ENCODE data around the gene DIPK1A. TPM values are rescaled to one million over a fixed set of nuclear protein-coding genes. Genes with fewer than 3 reads are reported as not detected.

DIPK1A gene
- total RNA-seq, 2 experiments from 2014 or later: 11.6 TPM

DNA sequence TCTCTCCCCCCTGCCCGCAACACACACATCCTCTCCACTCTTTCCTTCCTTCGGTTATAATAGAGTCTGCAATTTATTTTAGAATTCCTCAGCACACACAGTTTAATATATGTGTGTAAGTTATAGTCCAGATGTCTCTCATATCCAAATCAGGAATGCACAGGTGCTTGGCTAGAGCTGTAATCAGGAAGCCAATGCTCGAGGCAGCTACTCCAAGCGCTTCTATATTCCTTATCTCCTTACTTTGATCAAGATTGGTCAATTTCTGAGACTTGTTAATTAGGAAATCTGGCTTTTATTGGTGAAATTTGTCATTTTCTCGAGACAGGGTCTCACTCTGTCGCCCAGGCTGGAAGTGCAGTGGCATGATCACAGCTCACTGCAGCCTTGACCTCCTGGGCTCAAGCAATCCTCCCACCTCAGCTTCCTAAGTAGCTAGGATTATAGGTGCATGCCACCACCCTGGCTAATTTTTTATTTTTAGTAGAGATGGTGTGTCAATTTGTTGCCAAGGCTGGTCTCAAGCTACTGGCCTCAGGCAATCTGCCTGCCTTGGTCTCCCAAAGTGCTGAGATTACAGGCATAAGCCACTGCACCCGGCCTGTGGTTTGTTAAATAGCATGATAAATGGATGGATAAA is 101.7 kb downstream of the DIPK1A start:
- POLR2A ChIA-PET: interaction anchor here (0.7 to 3.7 kb wide), 4 partner anchors 28 to 134 kb away, joined by 3 to 36 read pairs (median 3); partner anchors contain the start of genes DIPK1A and RPL5
- H3K4me1 Mint-ChIP-seq: peaks cover 21% of the 10 kb centered on the region
- ATAC-seq (ENCODE audit: low read depth) (no peak), DNase-seq (no peak)
- H3K27me3 Mint-ChIP-seq: no peaks in the 10 kb centered on the region
- peak overlapping the region; percentile 62 for H3K27ac Mint-ChIP-seq
- no peaks in the 10 kb centered on the region for H3K9me3 Mint-ChIP-seq
- peaks cover 12% of the 10 kb centered on the region for H3K36me3 Mint-ChIP-seq
- H3K4me3 Mint-ChIP-seq: peak overlapping the region; percentile 59

GRCh38 chr1:92858564-92859399 is 102.5 kb downstream of the DIPK1A start:
- POLR2A ChIA-PET: interaction anchor here (0.8 to 3.7 kb wide), 4 partner anchors 27 to 135 kb away, joined by 3 to 36 read pairs (median 4); partner anchors contain the start of genes DIPK1A and RPL5
- Mint-ChIP-seq H3K36me3 (peaks cover 13% of the 10 kb centered on the region), H3K27ac (peak overlapping the region; percentile 62), H3K4me3 (peak overlapping the region; percentile 59), H3K9me3 (no peaks in the 10 kb centered on the region), H3K4me1 (peaks cover 24% of the 10 kb centered on the region), H3K27me3 (no peaks in the 10 kb centered on the region)
- ATAC-seq (ENCODE audit: low read depth): peak; percentile 77
- DNase-seq: no peak

GRCh38 chr1:92857817-92858216 is 103.4 kb downstream of the DIPK1A start:
- POLR2A ChIA-PET: interaction anchor here (0.5 to 3.7 kb wide), 3 partner anchors 14 to 136 kb away, joined by 4 to 36 read pairs (median 4); partner anchors contain the start of gene DIPK1A
- H3K9me3 Mint-ChIP-seq: no peaks in the 10 kb centered on the region
- H3K4me3 Mint-ChIP-seq: no peak overlapping the region
- peaks cover 13% of the 10 kb centered on the region for H3K36me3 Mint-ChIP-seq
- peaks cover 24% of the 10 kb centered on the region for H3K4me1 Mint-ChIP-seq
- no peaks in the 10 kb centered on the region for H3K27me3 Mint-ChIP-seq
- ATAC-seq (ENCODE audit: low read depth): no peak
- DNase-seq: no peak
- no peak overlapping the region for H3K27ac Mint-ChIP-seq

- H3K4me1 Mint-ChIP-seq: peaks cover 26% of the 10 kb centered on the region
- DNase-seq (no peak), ATAC-seq (ENCODE audit: low read depth) (no peak)
- H3K9me3 Mint-ChIP-seq: no peaks in the 10 kb centered on the region
- POLR2A ChIA-PET: interaction anchor here (1.0 kb wide), 1 partner anchor 105 kb away, joined by 3 read pairs; no protein-coding TSS in a partner anchor
- H3K27ac Mint-ChIP-seq: no peak overlapping the region
- H3K36me3 Mint-ChIP-seq: peaks cover 8% of the 10 kb centered on the region
- H3K4me3 Mint-ChIP-seq: no peak overlapping the region
- no peaks in the 10 kb centered on the region for H3K27me3 Mint-ChIP-seq
These were observed 106.0 kb downstream of the DIPK1A start for GRCh38 chr1:92855236-92855635.

- DNase-seq: no peak
- Mint-ChIP-seq H3K36me3 (peaks cover 10% of the 10 kb centered on the region), H3K4me1 (peaks cover 24% of the 10 kb centered on the region), H3K9me3 (no peaks in the 10 kb centered on the region), H3K4me3 (no peak overlapping the region), H3K27ac (no peak overlapping the region), H3K27me3 (no peaks in the 10 kb centered on the region)
- POLR2A ChIA-PET: interaction anchor here (1.0 kb wide), 1 partner anchor 106 kb away, joined by 3 read pairs; no protein-coding TSS in a partner anchor
- ATAC-seq (ENCODE audit: low read depth): no peak
These were observed 107.0 kb downstream of the DIPK1A start for GRCh38 chr1:92854101-92854785.

DNA sequence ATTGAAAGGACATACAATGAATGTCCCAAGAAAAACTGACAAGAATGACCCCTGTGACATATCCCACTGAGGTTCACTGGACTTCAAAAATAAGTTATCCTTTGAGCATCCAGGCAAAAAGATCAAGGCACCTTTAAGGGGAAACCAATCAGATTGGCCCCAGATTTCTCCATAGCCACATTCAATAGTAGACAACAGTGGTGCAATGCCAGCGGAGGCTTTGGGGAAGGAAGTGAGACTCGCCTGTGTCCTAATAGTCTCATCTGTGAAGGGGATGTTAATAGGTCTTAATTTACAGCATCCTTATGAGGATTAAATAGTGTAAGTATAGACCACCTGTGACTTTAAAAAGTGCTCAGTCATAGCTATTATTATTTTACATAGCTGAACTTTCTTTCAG is 108.0 kb downstream of the DIPK1A start:
- Mint-ChIP-seq H3K27ac (no peak overlapping the region), H3K27me3 (no peaks in the 10 kb centered on the region), H3K4me1 (peaks cover 18% of the 10 kb centered on the region), H3K4me3 (no peak overlapping the region), H3K36me3 (peaks cover 10% of the 10 kb centered on the region), H3K9me3 (no peaks in the 10 kb centered on the region)
- ATAC-seq (ENCODE audit: low read depth) (no peak), DNase-seq (no peak)
- POLR2A ChIA-PET: no interaction called here

DNA sequence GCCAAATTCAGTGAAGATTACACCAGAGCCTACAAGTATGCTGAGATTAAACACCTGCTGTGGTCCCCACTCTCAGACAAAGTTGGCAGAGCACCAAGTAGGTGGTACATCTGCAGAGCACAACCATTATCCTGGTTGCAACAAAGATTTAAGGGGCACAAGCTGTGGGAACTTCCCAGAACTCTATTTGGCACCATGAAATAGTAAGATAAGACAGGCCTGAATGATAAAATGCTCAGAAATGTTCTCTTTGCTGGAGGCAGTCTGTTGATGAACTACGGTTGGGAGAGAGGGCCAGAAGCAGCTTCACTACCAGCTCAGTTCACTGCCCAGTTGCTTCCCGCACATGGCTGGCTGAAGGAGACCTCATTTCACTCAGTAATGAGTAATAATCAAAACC is 109.5 kb downstream of the DIPK1A start:
- no peak for DNase-seq

DNA sequence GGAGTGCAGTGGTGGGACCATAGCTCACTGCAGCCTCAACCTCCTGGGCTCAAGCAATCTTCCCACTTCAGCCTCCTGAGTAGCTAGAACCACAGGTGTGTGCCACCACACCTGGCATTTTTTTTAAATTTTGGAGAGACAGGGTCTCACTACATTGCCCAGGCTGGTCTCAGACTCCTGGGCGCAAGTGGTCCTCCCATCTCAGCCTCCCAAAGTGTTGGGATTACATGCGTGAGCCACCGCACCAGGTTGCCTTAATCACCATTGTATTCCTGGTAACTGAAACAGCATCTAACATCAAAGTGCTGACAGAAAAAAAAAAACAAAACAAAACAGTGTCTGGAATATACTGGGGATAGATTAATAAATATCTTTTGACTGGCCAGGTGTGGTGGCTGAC is 111.2 kb downstream of the DIPK1A start:
- Mint-ChIP-seq H3K9me3 (no peaks in the 10 kb centered on the region), H3K27ac (no peak overlapping the region), H3K36me3 (peaks cover 12% of the 10 kb centered on the region), H3K4me1 (peaks cover 10% of the 10 kb centered on the region), H3K4me3 (no peak overlapping the region), H3K27me3 (no peaks in the 10 kb centered on the region)
- POLR2A ChIA-PET: interaction anchor here (0.6 kb wide), 1 partner anchor 229 kb away, joined by 5 read pairs; no protein-coding TSS in a partner anchor
- DNase-seq (no peak), ATAC-seq (ENCODE audit: low read depth) (no peak)

More for the DNA sequence above, 109.5 kb downstream of the DIPK1A start:
- no peaks in the 10 kb centered on the region for H3K27me3 Mint-ChIP-seq
- no peaks in the 10 kb centered on the region for H3K9me3 Mint-ChIP-seq
- no peak overlapping the region for H3K4me3 Mint-ChIP-seq
- no peak overlapping the region for H3K27ac Mint-ChIP-seq
- ATAC-seq (ENCODE audit: low read depth): no peak
- POLR2A ChIA-PET: interaction anchor here (1.1 kb wide), 1 partner anchor 143 kb away, joined by 4 read pairs; no protein-coding TSS in a partner anchor
- peaks cover 10% of the 10 kb centered on the region for H3K36me3 Mint-ChIP-seq
- peaks cover 12% of the 10 kb centered on the region for H3K4me1 Mint-ChIP-seq

DNA sequence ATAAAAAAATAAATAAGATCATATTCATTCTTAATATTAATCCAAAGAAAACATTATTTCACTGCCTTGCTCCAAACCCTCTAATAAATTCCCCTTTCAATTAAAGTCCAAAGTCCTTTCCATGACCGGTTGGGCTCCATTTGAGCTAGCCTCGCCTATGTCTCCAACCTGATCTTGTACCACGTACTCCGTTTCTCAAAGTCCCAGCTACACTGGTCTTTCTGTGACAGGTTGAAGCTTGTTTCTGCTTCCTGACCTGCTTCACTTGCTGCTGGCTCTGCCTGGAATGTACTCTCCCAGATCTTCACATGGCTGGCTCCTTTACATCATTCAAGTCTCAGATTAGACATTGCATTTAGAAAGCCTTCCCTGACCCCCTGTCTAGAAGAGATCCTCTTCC is 113.1 kb downstream of the DIPK1A start:
- H3K27ac Mint-ChIP-seq: no peak overlapping the region
- ATAC-seq (ENCODE audit: low read depth): no peak

DNA sequence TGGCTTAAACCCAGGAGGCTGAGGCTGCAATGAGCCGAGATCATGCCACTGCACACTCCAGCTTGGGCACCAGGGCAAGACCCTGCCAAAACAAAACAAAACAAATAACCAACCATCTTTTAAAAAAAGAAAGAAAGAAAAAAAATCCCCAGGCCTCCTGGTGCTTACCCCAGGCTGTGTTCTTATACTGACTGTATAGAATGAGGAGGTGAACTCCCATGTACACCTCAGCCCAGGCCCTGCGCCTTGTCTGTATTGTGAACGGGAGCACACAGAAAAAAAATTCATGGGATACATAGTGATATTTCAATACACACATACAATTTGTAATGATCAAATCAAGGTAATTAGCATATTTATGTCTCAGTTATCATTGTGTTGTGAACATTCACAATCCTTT is 115.4 kb downstream of the DIPK1A start:
- POLR2A ChIA-PET: no interaction called here
- Mint-ChIP-seq H3K4me1 (peaks cover 3% of the 10 kb centered on the region), H3K36me3 (peaks cover 24% of the 10 kb centered on the region), H3K4me3 (no peak overlapping the region), H3K27me3 (no peaks in the 10 kb centered on the region), H3K27ac (no peak overlapping the region), H3K9me3 (no peaks in the 10 kb centered on the region)
- DNase-seq: no peak
- no peak for ATAC-seq (ENCODE audit: low read depth)

More for the DNA sequence above, 113.1 kb downstream of the DIPK1A start:
- no peaks in the 10 kb centered on the region for H3K27me3 Mint-ChIP-seq
- H3K36me3 Mint-ChIP-seq: peaks cover 17% of the 10 kb centered on the region
- no peak overlapping the region for H3K4me3 Mint-ChIP-seq
- POLR2A ChIA-PET: no interaction called here
- no peaks in the 10 kb centered on the region for H3K9me3 Mint-ChIP-seq
- DNase-seq: no peak
- peaks cover 3% of the 10 kb centered on the region for H3K4me1 Mint-ChIP-seq

GRCh38 chr1:92844439-92844838 is 116.8 kb downstream of the DIPK1A start:
- peaks cover 30% of the 10 kb centered on the region for H3K36me3 Mint-ChIP-seq
- H3K4me3 Mint-ChIP-seq: no peak overlapping the region
- peaks cover 11% of the 10 kb centered on the region for H3K4me1 Mint-ChIP-seq
- H3K9me3 Mint-ChIP-seq: no peaks in the 10 kb centered on the region
- no peak for ATAC-seq (ENCODE audit: low read depth)
- DNase-seq: no peak
- no peak overlapping the region for H3K27ac Mint-ChIP-seq
- POLR2A ChIA-PET: no interaction called here
- no peaks in the 10 kb centered on the region for H3K27me3 Mint-ChIP-seq

DNA sequence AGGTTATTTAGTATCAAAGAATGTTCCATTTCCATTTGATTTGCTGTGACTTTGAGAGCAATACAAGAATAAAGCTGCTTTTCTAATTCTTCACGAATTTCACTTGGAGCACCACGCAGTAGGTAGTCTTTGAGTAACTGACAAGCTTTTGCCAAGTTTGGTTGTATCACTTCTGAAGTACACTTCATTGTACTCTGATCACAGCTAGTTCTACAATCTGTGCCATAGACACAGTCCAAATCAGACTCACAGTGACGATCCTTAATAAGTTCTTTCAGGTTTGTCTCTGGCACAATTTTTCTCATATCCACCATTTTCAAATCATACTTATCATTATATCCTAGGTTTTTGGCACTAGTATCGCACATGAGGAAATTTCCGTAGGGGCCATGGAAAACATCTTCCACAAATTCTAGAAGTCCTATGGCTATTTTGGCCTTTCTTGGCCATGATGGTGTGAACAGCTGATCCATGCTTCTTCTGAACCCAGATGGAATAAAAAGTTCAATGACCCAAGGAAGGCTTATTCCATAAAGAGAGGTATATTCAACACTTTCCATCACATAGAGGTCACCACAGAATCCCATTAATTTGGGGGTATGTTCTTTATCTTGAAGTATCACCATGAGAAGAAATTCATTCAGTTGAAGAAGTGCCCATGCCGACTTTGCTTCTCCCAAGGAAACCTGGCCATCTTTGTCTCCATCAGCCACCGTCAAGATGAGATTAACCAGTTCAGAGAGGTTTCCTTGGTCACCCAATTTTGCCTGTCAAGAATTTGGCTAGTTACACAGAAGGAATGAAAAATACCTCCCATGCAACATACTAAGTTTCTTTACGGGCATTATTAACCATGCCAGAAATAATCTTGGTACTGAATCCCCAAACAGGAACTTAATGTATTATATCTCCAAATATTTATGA is 117.6 kb downstream of the DIPK1A start:
- ATAC-seq (ENCODE audit: low read depth): no peak
- no peaks in the 10 kb centered on the region for H3K27me3 Mint-ChIP-seq
- DNase-seq: no peak
- H3K4me3 Mint-ChIP-seq: no peak overlapping the region
- H3K4me1 Mint-ChIP-seq: peaks cover 15% of the 10 kb centered on the region
- H3K36me3 Mint-ChIP-seq: peaks cover 34% of the 10 kb centered on the region
- H3K9me3 Mint-ChIP-seq: no peaks in the 10 kb centered on the region
- POLR2A ChIA-PET: interaction anchor here (0.6 to 0.9 kb wide), 2 partner anchors 12 to 248 kb away, joined by 3 to 6 read pairs; partner anchors contain the start of gene RPL5
- H3K27ac Mint-ChIP-seq: no peak overlapping the region

All from activated naive CD8-positive, alpha-beta T cell treated with anti-CD3 and anti-CD28 coated beads, Interleukin-2, amount 10 ng/mL, durations not matched to agents 7 days and 5 days (primary cell).